GM19025 (cell line): ENCODE measurements around the gene BIN1.

Experiments
- ATAC-seq: cut with Tn5 transposase; IDR thresholded peaks from one replicate; pipeline ENCODE4 v1.9.1; 2021; ENCODE audit warnings: mild to moderate bottlenecking, low read depth, moderate library complexity; ENCODE audit not compliant: unreplicated experiment

BIN1 gene

DNA sequence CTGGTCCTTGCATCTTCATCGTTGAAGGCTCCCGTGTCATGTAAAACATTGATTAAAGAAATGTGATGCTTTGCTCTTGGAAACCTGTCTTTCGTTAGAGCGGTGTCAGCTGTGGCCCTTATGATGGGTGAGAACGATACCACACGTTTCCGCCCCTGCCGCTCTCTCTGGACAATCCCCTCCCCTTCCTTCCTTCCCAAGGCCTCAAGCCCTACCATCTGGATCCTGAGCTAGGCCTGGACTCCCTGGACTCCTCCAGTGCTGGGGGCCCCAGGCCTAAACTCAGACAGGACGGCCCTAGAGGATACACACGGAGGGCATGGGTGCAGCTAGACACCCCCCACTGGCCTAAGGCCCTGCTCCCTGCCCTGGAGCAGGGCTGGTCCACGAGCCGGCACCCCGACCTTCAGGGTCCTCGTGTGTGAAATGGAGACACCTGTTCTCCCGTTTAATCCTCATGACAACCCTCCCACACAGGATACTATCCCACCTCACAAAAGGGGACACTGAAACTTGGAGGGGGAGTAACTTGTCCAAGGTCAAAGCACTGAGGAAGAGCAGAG lies 13.2 kb downstream of the BIN1 start:
- no peak for ATAC-seq

DNA sequence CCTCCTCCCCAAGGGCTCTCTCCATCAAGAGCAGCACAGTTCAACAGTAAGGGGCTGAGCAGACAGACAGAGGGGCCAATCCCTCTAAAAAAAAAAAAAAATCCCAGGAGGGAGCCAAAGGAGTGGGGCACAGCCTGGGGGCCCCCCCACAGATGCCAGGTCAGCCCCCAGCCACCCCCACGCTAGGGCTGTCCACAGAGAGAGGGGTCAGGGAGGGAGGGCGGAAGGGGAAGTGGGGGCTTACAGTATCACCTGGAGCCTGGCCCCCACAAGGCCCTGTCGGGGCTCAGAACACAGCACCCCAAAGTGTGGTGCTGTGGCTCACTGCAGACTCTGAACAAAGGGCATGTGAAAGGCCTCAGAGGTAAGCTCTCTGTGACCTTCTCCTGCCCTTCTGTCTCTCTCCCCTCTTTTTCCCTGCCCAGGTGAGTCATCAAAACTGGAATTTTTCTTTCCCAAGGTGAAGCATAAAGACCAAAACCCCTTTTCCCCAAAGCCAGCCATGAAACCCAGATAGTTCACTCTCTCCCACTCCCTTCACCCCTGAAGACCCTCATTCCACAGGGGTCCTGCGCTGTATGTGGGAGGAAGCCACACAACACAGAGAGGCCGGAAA lies 13.9 kb downstream of the BIN1 start:
- no peak for ATAC-seq

DNA sequence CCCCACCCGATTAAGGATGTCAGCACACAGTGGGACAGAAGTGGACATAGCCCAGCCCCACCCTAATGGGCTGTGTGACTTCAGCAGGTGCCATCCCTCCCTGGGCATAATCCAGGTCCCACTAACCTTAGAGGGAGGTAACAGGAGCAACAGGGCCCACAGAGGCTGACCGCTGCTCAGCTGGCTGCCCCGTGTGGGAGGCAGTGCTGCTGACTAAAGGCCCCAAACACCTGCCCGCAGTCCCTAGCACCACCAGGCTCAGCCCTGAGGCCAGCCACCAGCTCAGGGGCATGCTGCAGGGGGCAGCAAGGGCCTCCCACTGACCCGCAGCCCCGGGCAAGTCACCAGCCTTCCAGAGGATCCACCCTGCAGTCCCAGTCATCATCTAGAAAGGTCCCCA lies 14.6 kb downstream of the BIN1 start:
- no peak for ATAC-seq

DNA sequence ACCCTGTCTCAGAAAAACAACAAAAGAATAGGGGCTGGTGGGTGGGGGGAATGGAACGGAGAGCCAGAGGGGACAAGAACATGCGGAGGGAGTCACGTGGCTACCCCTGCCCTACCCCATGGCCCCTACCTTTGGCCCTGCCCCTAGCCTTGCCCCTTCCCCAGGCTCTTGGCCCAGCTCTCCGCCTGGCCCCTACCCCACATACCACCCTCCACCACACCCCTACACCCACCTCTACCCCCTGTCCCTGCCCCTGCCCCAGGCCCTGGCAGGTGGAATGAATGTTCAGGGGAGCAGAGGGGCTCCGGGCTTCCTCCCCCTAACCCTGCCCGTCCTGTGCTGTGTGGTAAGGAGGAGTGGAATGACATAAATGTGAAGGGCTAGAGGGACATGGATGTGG lies 15.1 kb downstream of the BIN1 start:
- no peak for ATAC-seq

DNA sequence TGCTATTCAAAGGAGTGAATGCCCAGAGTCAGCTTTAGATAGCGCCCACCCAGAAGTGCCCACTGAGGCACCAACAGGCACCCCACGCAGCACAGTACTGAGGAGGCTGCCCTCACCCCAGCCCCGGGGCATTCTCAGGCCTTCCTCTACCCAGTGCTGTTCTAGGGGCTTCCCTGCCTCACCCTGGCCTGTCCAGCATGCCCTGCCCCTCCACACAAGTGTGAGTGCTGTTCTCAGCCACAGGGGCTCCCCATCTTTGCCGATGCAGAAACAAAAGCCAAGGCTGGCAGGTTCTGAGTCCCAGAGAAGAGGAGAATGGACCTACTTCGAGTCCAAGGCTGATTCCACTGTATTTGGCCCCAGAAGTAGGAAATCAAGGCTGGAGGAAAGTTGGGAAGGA lies 15.8 kb downstream of the BIN1 start:
- ATAC-seq = no peak

DNA sequence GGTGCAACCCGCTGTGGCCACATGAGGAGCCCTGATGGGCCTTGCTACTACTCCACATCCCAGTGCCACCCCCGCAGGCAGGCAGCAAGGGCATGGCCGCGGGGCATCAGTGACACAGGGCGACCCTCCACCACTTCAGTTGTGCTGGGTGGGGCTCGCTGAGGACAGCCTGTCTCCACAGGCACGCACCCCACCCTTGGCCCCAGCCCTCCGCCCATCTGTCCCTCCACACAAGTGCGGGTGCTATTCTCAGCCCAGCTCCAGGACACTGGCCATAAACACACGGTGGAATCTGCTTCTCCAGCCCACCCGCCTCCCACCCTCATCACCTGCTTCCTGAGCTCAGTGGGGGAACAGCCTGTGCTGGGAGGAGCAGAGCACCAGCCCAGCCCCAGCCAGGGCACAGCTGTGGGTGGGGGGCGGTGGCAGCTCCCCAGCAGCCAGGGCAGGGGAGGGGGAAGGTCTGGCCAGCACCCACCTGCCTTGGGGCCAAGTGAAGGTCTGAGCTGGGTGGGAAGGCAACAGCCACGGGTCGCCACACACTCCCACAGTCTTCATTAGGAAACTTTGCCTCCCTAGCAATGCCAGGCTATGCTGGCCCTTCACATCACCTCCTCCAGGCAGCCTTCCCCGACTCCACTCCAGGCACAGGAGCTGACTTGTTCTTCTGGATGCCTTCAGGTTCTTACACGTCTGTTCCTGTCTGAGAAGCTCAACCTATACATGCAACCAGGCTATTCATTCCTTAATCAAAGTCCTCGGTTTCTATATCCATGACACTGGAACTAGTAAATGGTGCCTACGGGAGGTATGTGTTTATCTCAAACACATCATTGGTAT lies 16.5 kb downstream of the BIN1 start:
- no peak for ATAC-seq

DNA sequence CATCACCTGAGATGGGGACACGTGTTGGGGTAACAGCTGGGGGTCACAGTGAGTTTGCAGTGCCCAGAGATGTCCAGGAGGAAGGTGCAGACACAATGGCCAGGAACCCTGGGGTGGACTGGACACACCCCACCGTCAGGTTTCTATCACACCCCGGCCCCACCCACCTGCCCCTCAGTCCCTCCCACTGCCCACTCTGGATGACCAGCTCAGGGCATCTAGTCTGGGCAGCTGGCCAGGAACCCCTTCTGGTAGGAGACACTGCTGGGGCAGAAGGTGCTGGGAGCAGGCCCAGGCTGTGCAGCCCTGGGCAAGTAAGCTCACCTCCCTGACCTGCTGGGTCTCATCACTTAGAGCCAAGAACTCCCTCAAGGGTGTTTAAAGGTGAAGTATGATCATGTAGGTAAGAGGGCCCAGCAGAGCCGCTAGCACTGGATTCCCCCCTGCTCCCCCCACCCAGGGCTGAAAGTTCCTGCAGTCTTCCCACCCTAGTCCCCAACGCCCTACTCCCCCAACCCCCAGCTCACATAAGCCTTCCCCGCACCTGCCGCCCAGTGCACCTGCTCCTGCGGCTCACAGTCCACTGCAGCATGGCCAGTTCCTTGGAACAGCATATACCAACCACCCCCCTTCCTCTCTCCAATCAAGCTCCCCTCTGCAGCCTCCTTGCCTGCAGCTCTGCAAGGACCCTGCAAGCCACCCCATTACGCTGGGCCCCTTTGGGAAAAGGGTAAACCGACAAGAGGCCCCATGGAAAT lies 17.3 kb downstream of the BIN1 start:
- ATAC-seq = no peak

DNA sequence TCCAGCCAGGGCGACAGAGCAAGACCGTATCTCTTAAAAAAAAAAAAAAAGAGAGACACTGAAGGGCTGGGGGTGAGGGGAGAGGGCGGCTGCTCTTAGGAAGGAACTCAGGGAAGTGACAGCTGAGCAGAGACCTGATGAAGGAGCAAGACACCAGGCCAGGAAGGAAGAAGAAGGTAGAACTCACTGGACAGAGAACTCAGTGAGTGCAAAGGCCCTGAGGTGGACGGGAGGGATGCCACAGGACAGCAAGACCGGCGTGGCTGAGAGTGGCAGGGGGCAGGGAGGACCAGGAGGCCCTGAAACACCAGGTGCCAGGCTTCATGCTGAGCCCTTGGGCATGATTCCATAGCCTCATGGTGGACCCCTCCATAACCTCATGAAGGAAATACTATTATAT lies 18.2 kb downstream of the BIN1 start:
- no peak for ATAC-seq

DNA sequence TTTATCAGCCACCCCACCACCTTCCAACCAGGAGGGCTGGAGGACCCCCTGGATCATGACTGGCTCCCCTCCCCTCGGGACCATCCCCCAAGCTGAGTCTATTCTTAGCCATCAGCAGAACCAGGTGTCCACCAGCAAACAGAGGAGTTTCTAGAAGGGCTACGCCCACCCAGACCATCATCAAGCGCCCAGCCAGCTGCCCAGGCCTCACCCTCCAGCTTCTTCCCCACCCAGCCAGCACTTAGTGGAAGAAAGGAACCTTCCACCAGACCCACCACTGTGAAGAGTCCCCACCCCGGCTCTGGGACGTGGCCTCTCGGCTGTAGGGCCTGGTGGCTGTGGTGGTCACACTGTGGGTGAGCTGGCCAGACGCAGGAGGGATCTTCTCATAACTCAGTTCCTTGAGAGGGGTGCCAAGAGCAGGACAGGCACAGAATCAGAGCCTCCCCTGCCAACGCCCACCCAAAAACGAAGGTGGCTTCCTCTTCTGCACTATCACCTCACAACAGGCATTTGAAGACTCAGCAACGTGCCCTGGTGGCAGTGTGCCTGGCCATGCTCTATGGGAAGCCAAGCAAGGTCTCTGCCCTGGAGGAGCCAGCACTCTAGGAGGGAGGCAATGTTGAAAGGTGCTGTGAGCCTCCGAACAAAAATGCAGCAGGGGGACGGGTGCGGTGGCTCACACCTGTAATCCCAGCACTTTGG lies 19.0 kb downstream of the BIN1 start:
- no peak for ATAC-seq

DNA sequence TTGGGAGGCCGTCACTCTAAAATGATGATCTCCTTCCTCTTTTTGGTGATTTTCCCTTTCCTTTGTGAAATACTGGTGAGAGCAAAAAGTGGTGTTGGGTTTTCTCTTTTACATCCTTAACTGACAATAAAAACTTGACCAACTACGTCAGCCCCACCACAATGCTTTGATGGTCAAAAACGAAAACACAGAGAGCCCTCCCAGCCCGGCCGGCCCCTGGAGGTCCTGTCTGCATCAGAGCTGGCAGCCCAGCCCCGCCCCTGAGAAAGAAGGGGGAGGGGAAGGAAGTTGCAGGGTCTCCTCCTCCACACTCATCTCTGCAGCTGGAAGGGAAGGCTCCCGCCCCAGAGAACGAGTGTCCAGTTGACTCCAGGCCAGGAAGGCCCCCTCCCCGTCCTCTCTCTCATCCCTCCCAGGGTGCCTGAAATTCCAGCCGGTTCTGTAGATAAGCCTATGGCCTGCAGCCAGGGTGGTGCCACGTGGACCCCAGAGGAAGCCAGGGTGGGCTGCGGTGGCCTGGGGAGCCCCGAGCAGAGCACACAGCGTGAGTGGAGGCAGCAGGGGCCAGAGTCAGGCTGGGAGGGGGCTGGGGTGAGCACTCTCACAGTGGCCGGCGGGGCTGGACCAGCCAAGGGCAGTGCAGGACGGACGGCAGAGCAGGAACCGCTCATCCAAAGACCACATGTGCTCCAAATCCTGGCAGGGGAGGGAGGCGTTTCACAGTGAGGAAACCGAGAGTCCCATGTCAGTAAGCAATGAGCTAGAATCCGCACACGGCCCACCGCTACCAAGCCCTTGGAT lies 19.8 kb downstream of the BIN1 start:
- peak; percentile 71 for ATAC-seq

DNA sequence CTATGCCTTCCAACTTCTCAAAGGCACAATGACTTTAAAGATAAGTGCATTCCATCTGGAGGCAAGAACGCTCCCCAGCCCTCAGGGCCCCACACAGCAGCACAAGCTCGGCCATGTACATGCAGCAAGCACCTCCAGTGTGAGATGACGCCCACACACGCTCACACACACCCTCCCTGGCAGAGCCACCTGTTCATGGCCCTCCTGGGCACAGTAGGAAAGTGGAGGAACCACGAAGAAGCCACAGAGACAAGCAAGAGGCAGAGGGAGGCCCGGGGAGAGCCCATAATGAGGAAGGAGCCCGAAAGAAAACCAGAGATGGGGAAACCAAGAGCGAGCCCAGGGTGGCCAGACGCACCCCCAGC lies 21.7 kb downstream of the BIN1 start:
- ATAC-seq = peak; percentile 20

DNA sequence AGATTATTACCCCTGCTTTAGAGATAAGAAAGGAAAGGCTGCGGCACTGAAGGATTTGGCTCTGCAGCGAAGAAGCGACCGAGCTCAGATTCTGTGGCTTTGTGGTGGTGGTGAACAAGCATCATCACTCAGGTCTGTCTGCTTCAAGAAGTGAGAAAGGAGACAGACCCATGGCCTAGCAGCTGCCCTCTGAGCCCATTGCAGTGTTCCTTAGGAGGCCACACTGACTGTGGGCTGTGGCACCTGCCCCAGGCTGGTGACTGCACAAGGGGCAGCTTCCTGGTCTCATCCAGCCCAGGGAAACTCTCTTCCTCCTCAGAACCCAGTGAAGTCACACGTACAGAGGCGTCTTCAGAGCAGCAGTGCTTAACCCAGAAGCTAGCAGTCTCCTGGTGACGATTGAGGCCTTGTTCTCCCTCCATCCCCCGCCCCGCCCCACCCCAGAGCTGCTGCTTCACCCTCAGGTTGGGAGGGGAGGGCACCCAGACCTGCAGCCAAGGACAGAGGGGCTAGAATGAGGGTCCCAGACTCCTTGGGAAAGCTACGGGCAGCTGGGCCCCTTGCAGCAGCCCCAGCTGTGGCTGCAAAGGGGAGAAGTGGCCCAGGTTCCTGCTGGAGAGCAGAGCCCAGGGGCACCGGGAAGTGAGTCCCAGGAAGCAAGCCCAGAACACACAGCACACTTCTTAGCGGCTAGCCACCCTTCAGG lies 22.2 kb downstream of the BIN1 start:
- ATAC-seq = no peak

DNA sequence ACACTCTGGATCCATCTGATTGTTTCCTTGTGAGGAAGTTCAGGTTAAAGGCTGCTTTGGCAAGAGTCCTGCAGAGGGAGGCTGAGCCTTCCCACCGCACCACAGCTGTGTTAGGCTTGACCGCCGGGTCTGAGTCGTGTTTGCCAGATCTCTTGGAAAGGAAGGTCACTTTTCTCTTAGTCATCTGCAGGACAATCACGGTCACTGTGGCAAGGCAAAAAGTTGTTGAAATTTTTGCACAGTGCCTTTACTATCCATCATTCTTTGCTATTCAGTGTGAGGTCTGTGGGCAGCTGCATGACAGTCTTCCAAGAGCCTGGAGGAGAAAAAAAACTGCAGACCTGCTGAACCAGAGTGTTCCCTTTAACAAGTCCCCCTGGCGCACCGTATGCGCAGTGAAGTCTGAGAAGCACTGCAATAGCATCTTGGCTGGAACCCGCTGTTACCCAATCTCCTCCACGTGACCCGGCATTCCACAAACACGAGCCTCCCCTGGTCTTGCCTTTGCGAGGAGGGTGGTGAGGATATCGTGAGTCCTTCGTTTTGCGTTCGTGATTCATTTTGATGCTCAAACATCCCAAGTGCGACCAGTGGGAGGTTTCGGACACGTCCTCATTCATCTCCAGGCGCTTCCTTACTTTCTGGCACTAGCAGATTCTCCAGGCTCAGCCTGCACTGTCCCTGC lies 23.0 kb downstream of the BIN1 start:
- no peak for ATAC-seq

DNA sequence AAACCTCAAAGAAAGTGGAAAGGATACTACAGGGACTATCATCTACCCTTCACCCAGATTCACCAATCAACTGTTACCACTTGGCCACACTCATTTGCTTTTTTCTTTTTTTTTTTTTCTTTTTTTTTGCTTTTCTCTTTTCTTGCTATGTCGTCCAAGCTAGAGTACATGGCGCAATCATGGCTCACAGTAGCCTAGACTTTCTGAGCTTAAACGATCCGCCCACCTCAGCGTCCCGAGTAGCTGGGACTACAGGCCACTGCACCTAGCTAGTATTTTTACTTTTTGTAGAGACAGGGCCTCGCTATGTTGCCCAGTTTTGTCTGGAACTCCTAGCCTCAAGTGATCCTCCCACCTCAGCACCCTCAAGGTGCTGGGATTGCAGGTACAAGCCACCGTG lies 24.0 kb downstream of the BIN1 start:
- no peak for ATAC-seq

DNA sequence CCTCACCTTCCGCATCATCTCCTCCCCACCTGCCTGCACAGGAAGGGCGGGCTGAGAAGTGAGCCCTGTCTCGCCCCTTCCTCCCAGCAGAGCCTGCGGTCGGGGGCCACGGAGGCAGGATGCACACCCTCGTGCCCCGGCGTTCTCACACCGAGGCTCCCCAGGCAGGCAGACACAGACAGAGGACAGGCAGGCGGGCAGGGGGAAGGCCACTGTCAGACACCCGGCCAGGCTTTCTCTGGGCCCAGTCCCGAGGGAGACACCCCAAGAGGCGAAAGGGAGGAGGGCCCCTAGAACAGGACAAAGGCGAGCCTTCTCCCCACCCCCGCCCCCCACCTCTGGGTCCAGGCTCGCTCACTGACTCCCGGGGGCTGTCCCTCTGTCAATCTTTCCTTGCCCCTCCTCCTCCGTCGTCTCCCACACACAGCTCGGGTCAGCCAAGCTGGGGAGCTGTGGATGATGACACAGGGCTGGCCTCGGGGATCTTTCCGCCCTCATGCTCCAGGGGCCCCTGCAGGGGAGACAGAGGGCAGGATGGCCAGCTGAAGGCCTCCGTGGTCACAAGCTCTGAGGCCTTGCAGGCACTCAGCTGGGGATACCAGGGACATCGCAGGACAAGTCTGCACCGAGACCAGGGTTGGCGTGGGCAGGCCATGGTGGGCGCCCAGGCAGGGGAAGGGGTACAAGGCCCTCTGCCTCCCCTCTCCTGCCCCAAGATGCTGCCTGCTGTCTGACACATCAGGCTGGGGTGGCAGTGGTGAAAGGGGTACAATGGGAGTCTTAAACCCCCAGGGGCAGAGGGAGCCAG lies 24.9 kb downstream of the BIN1 start:
- ATAC-seq = peak; percentile 36

DNA sequence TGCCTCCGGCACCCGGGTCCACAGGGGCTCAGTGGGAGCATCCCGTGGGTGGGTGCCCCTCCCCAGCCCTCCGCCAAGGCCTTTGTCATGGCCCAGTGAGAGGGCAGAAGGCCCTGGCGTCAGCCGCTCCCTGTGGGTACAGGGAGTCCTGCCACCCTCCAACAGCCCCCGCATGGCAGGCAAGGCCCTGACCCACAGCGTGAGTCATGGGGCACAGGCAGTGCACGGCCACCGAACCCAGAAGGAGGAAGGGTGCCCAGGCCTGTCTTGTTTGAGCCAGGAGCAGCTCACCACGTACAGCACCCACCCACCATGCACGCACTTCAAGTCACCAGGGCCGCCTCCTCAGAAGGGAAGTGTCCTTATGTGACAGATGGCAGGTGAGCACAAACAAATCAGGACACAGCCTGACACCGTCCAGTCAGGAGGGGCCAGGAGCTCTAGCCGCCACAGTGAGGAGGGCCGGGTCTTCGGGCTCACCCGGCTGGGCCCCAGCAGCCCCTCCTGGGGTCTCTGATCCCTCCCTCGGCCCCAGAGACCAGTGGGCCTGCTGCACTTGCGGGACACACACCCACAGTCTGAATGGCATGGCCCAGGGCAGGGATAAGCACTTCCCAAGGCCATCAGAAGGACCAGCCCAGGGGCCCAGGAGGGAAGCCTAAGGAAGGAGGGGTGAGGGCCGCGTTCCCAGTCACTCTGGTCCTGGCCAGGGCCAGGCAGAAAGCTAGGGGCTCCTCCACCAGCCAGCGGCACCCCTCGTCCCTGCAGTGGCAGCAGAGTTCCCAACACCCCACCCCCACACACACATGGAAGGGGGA lies 25.8 kb downstream of the BIN1 start:
- ATAC-seq = peak; percentile 34
